Measurements from ENCODE around the gene SCNN1G. TPM values are rescaled to one million over a fixed set of nuclear protein-coding genes. Genes with fewer than 3 reads are reported as not detected.
"Not testable (repeated sequence)": the region's sequence is repeated elsewhere in the genome, so short reads cannot be mapped to it uniquely, and the experiment has no call there.

The SCNN1G gene
- total and polyA plus RNA-seq, 2 of the 13 experiments (the other 11 are each of a cell fraction or from before 2014, with no cell fraction given) = not detected

- TF ChIP-seq, protein P1, sequence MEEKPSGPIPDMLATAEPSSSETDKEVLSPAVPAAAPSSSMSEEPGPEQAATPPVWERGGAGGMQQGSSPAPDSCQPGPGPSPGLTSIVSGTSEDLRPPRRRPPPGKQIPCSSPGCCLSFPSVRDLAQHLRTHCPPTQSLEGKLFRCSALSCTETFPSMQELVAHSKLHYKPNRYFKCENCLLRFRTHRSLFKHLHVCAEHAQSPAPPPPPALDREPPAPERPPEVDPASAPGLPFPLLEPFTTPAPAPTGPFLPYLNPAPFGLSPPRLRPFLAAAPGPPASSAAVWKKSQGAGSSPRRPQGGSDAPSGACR (CRISPR knock-in tag; IDR thresholded peaks at IDR 0.05) = no peak
Measured at GRCh38 chr16:23252310-23252709, 69.8 kb downstream of the SCNN1G start (continued).

DNA sequence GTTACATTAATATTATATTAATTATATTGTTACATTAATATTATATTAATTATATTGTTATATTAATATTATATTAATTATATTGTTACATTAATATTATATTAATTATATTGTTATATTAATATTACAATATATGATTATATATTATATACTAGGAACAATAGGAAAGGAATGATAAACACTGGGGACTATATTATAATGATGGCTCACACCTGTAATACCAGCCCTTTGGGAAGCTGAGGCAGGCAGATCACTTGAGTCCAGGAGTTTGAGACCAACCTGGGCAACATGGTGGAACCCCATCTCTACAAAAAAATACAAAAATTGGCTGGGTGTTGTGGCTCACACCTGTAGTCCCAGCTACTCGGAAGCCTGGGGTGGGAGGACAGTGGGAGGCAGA is 71.1 kb downstream of the SCNN1G start:
- H3K4me1 ChIP-seq (ENCODE audit: insufficient read depth, low read length); H3K27ac ChIP-seq (ENCODE audit: extremely low read length, insufficient read depth, low read length); intact Hi-C loops (cut with micrococcal nuclease; ENCODE audit: unreplicated experiment); H3K36me3 ChIP-seq (replicated peaks in 1 of 2; ENCODE audit: control insufficient read depth in 1 of 2, insufficient read depth in 2 of 2, low read length in 2 of 2); H3K4me3 ChIP-seq (replicated peaks in 1 of 3; ENCODE audit: insufficient read depth in 1 of 3, low read depth in 2 of 3, low read length in 3 of 3); H3K9me3 ChIP-seq (ENCODE audit: low read length); FAIRE-seq; POLR2A ChIA-PET; H3K9ac ChIP-seq (ENCODE audit: insufficient read depth, low read depth, low read length); DNase-seq (ENCODE audit: low spot score); H3K4me2 ChIP-seq (ENCODE audit: low read depth, low read length); ATAC-seq; H3K79me2 ChIP-seq (ENCODE audit: insufficient read depth, low read length); CTCF ChIA-PET (ENCODE audit: low intra/inter-chr PET ratio, low total read pairs); in situ Hi-C loops (cut with HindIII; ENCODE audit: extremely low pct_ligation_motif_present, low pct_unique_long_range_greater_than_20kb); BruUV-seq (replicated peaks); H2AFZ ChIP-seq (ENCODE audit: low read length); H4K20me1 ChIP-seq (ENCODE audit: insufficient read depth, low read length): not testable (repeated sequence)
- 34% methylated on average over 1 of the region's 1 CpG for WGBS (ENCODE audit: low lambda C conversion rate)
- peaks cover 2 to 17% of the 10 kb centered on the region in 2 experiments; a peak in 4 of 5 replicates for H3K27me3 ChIP-seq (ENCODE audit: control insufficient read depth in 1 of 2, insufficient read depth in 2 of 2, low read length in 2 of 2)

DNA sequence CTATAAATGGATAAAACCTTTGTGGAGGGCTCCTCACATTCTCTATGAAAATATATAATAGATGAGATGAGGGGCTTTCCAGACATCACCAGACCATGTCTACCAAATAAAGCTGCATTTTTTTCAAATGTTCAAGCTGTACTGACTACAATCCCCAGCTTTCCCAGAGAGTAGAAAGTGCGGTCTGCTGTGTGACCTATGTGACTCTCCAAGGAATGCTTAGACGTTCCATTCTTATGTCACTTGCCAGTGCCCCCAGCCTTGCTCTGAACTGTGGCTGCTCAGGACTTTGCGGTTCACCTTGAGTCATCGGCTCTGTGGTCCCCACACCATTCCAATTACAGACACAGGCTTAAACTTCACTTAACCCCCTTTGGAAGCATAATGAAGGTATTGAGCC is 71.8 kb downstream of the SCNN1G start:
- Histone ChIP-seq H3K36me3 (replicated peaks in 1 of 2; ENCODE audit: control insufficient read depth in 1 of 2, insufficient read depth in 2 of 2, low read length in 2 of 2) (no peaks in the 10 kb centered on the region), H3K4me3 (replicated peaks in 1 of 3; ENCODE audit: insufficient read depth in 1 of 3, low read depth in 2 of 3, low read length in 3 of 3) (no peak overlapping the region), H3K4me2 (ENCODE audit: low read depth, low read length) (no peak overlapping the region), H2AFZ (ENCODE audit: low read length) (no peak overlapping the region), H3K79me2 (ENCODE audit: insufficient read depth, low read length) (no peaks in the 10 kb centered on the region), H3K27ac (ENCODE audit: extremely low read length, insufficient read depth, low read length) (no peak overlapping the region), H3K27me3 (ENCODE audit: control insufficient read depth in 1 of 2, insufficient read depth in 2 of 2, low read length in 2 of 2) (peaks cover 2 to 14% of the 10 kb centered on the region in 2 experiments; a peak in 4 of 5 replicates), H3K9ac (ENCODE audit: insufficient read depth, low read depth, low read length) (no peak overlapping the region), H4K20me1 (ENCODE audit: insufficient read depth, low read length) (no peaks in the 10 kb centered on the region), H3K9me3 (ENCODE audit: low read length) (no peaks in the 10 kb centered on the region), H3K4me1 (ENCODE audit: insufficient read depth, low read length) (no peaks in the 10 kb centered on the region)
- intact Hi-C loops (cut with micrococcal nuclease; ENCODE audit: unreplicated experiment) (no loop called here), in situ Hi-C loops (cut with HindIII; ENCODE audit: extremely low pct_ligation_motif_present, low pct_unique_long_range_greater_than_20kb) (no loop called here)
- ChIA-PET CTCF (ENCODE audit: low intra/inter-chr PET ratio, low total read pairs) (no interaction called here), POLR2A (no interaction called here)
- DNase-seq (ENCODE audit: low spot score) (no peak), ATAC-seq (peak; percentile 60), FAIRE-seq (peak; percentile 42)
- no TSS peak for BruUV-seq (replicated peaks)
- WGBS (ENCODE audit: low lambda C conversion rate) = 28% methylated on average over 4 of the region's 4 CpGs
- TF ChIP-seq, protein P2, sequence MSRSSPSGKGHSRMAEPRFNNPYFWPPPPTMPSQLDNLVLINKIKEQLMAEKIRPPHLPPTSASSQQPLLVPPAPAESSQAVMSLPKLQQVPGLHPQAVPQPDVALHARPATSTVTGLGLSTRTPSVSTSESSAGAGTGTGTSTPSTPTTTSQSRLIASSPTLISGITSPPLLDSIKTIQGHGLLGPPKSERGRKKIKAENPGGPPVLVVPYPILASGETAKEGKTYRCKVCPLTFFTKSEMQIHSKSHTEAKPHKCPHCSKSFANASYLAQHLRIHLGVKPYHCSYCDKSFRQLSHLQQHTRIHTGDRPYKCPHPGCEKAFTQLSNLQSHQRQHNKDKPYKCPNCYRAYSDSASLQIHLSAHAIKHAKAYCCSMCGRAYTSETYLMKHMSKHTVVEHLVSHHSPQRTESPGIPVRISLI (CRISPR knock-in tag; IDR thresholded peaks at IDR 0.05; ENCODE audit: borderline replicate concordance) = no peak
- TF ChIP-seq, protein P3, sequence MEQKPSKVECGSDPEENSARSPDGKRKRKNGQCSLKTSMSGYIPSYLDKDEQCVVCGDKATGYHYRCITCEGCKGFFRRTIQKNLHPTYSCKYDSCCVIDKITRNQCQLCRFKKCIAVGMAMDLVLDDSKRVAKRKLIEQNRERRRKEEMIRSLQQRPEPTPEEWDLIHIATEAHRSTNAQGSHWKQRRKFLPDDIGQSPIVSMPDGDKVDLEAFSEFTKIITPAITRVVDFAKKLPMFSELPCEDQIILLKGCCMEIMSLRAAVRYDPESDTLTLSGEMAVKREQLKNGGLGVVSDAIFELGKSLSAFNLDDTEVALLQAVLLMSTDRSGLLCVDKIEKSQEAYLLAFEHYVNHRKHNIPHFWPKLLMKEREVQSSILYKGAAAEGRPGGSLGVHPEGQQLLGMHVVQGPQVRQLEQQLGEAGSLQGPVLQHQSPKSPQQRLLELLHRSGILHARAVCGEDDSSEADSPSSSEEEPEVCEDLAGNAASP (CRISPR knock-in tag; IDR thresholded peaks at IDR 0.05; ENCODE audit: borderline replicate concordance) = no peak
- TF ChIP-seq, protein P4, sequence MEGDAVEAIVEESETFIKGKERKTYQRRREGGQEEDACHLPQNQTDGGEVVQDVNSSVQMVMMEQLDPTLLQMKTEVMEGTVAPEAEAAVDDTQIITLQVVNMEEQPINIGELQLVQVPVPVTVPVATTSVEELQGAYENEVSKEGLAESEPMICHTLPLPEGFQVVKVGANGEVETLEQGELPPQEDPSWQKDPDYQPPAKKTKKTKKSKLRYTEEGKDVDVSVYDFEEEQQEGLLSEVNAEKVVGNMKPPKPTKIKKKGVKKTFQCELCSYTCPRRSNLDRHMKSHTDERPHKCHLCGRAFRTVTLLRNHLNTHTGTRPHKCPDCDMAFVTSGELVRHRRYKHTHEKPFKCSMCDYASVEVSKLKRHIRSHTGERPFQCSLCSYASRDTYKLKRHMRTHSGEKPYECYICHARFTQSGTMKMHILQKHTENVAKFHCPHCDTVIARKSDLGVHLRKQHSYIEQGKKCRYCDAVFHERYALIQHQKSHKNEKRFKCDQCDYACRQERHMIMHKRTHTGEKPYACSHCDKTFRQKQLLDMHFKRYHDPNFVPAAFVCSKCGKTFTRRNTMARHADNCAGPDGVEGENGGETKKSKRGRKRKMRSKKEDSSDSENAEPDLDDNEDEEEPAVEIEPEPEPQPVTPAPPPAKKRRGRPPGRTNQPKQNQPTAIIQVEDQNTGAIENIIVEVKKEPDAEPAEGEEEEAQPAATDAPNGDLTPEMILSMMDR (CRISPR knock-in tag; IDR thresholded peaks at IDR 0.05) = no peak

All from HepG2 (cell line).